Measurements from ENCODE around the gene PODXL. TPM values are rescaled to one million over a fixed set of nuclear protein-coding genes. Genes with fewer than 3 reads are reported as not detected.

The PODXL gene
- polyA plus RNA-seq (0.04 to 0.08 TPM (median 0.08 TPM) in 3 replicates), polyA minus RNA-seq (0.03 to 0.48 TPM in 2 of 3 replicates, not detected in the other)
- 0.05 TPM for polyA plus RNA-seq (2011; ENCODE audit: low read depth)
- polyA plus RNA-seq (2011; cell fraction: cytosol; rRNA removed): 0.05 and 0.06 TPM in 2 replicates
- 0.08 and 0.17 TPM in 2 replicates for polyA plus RNA-seq (2011; cell fraction: nucleus; rRNA removed)
- polyA plus RNA-seq (2012; ENCODE audit: low replicate concordance): 0.11 and 0.24 TPM in 2 replicates
- polyA minus RNA-seq (2011; cell fraction: cytosol; rRNA and poly(A)+ RNA removed): 9.4 TPM
- polyA minus RNA-seq (2011; cell fraction: nucleus; rRNA and poly(A)+ RNA removed): 0.78 and 2.4 TPM in 2 replicates

- DNase-seq (ENCODE audit: low read depth, low spot score) (no peak), FAIRE-seq (no peak)
- Histone ChIP-seq H3K27me3 (ENCODE audit: control insufficient read depth, extremely low read depth, insufficient read depth, low read length) (peaks cover 71% of the 10 kb centered on the region), H3K4me2 (ENCODE audit: control insufficient read depth, extremely low read depth, insufficient read depth, low read depth, low read length) (peak within 1 kb of the TSS; percentile 64), H3K36me3 (ENCODE audit: control insufficient read depth in 2 of 2, extremely low read depth in 1 of 2, insufficient read depth in 2 of 2, low read length in 2 of 2) (no peaks in the 10 kb centered on the region), H3K4me1 (ENCODE audit: control insufficient read depth, extremely low read depth, insufficient read depth, low read length) (peaks cover 8% of the 10 kb centered on the region), H3K9ac (ENCODE audit: control insufficient read depth, extremely low read depth, insufficient read depth, low read length) (no peak within 1 kb of the TSS), H3K9me3 (ENCODE audit: control insufficient read depth, low read depth, low read length) (no peaks in the 10 kb centered on the region), H3K9me1 (ENCODE audit: control insufficient read depth, extremely low read depth, insufficient read depth, low read length) (no peaks in the 10 kb centered on the region), H3K4me3 (ENCODE audit: control insufficient read depth in 2 of 3, extremely low read depth in 1 of 3, insufficient read depth in 2 of 3, low read depth in 1 of 3, low read length in 3 of 3) (peak within 1 kb of the TSS; percentile 29 to 59 (median 49)), H2AFZ (ENCODE audit: control insufficient read depth, low read length) (no peak within 1 kb of the TSS), H4K20me1 (ENCODE audit: control insufficient read depth, extremely low read depth, insufficient read depth, low read length) (no peaks in the 10 kb centered on the region), H3K79me2 (ENCODE audit: control insufficient read depth, insufficient read depth, low read length) (no peaks in the 10 kb centered on the region), H3K27ac (ENCODE audit: control insufficient read depth, insufficient read depth, low read length) (no peak within 1 kb of the TSS)
- TF ChIP-seq EZH2 (IDR thresholded peaks at IDR 0.05; ENCODE audit: low read length): peak; percentile 84
- TF ChIP-seq CTCF (optimal IDR thresholded peaks at IDR 0.05 in 1 of 3, IDR thresholded peaks at IDR 0.05 in 1 of 3, conservative IDR thresholded peaks at IDR 0.05 in 1 of 3; ENCODE audit: extremely low read depth in 1 of 3, insufficient read depth in 2 of 3, low read length in 3 of 3): peak in 1 of 3 experiments; percentile 4
- dilution Hi-C loops (cut with MboI; ENCODE audit: extremely low pct_ligation_motif_present, low sequenced_read_pairs): no loop called here
These were observed at the start of gene PODXL for GRCh38 chr7:131556053-131556908. PODXL (minus strand) TSS chr7:131556628; CDS start chr7:131556359, 269 bp downstream.

- H3K4me3 ChIP-seq (ENCODE audit: control insufficient read depth in 2 of 3, extremely low read depth in 1 of 3, insufficient read depth in 2 of 3, low read depth in 1 of 3, low read length in 3 of 3): no peak overlapping the region
- peaks cover 15% of the 10 kb centered on the region for H3K4me1 ChIP-seq (ENCODE audit: control insufficient read depth, extremely low read depth, insufficient read depth, low read length)
- no peaks in the 10 kb centered on the region for H3K79me2 ChIP-seq (ENCODE audit: control insufficient read depth, insufficient read depth, low read length)
- no peaks in the 10 kb centered on the region for H4K20me1 ChIP-seq (ENCODE audit: control insufficient read depth, extremely low read depth, insufficient read depth, low read length)
- peaks cover 3% of the 10 kb centered on the region for H3K9me1 ChIP-seq (ENCODE audit: control insufficient read depth, extremely low read depth, insufficient read depth, low read length)
- DNase-seq (ENCODE audit: low read depth, low spot score) (no peak), FAIRE-seq (no peak)
- no peak for TF ChIP-seq CTCF (optimal IDR thresholded peaks at IDR 0.05 in 1 of 3, IDR thresholded peaks at IDR 0.05 in 1 of 3, conservative IDR thresholded peaks at IDR 0.05 in 1 of 3; ENCODE audit: extremely low read depth in 1 of 3, insufficient read depth in 2 of 3, low read length in 3 of 3)
- no peak for TF ChIP-seq EZH2 (IDR thresholded peaks at IDR 0.05; ENCODE audit: low read length)
- H3K27ac ChIP-seq (ENCODE audit: control insufficient read depth, insufficient read depth, low read length): no peak overlapping the region
- no peak overlapping the region for H2AFZ ChIP-seq (ENCODE audit: control insufficient read depth, low read length)
- H3K27me3 ChIP-seq (ENCODE audit: control insufficient read depth, extremely low read depth, insufficient read depth, low read length): peaks cover 7% of the 10 kb centered on the region
- no peak overlapping the region for H3K9ac ChIP-seq (ENCODE audit: control insufficient read depth, extremely low read depth, insufficient read depth, low read length)
- no peaks in the 10 kb centered on the region for H3K36me3 ChIP-seq (ENCODE audit: control insufficient read depth in 2 of 2, extremely low read depth in 1 of 2, insufficient read depth in 2 of 2, low read length in 2 of 2)
- dilution Hi-C loops (cut with MboI; ENCODE audit: extremely low pct_ligation_motif_present, low sequenced_read_pairs): no loop called here
- no peaks in the 10 kb centered on the region for H3K9me3 ChIP-seq (ENCODE audit: control insufficient read depth, low read depth, low read length)
- no peak overlapping the region for H3K4me2 ChIP-seq (ENCODE audit: control insufficient read depth, extremely low read depth, insufficient read depth, low read depth, low read length)
These were observed 49.0 kb upstream of the PODXL start for GRCh38 chr7:131605280-131605878.

Data from keratinocyte (primary cell).